AML-193 (cell line): Measurements from ENCODE around the gene RGS11.
"Not testable (repeated sequence)": the region's sequence is repeated elsewhere in the genome, so short reads cannot be mapped to it uniquely, and the experiment has no call there.

ENCODE experiments used
- DNase-seq, 2 experiments: peaks; one replicate each; lab custom pipeline; 2025; lab: John Stamatoyannopoulos, UW

RGS11 gene

GRCh38 chr16:280552-280951 is 4.8 kb upstream of the RGS11 start, which contains the start of gene ARHGDIG:
Gene ARHGDIG (plus strand): TSS chr16:280591. CDS start chr16:280681, 90 bp downstream.
- no peak for DNase-seq

- DNase-seq = no peak
Observed at GRCh38 chr16:280005-280460, 4.3 kb upstream of the RGS11 start.

GRCh38 chr16:279531-279930 is 3.8 kb upstream of the RGS11 start:
- no peak for DNase-seq

- DNase-seq = peak; percentile 8 to 18
Observed at GRCh38 chr16:278863-279366, 3.2 kb upstream of the RGS11 start.

GRCh38 chr16:276426-277077 is 808 bp upstream of the RGS11 start:
- no peak for DNase-seq

GRCh38 chr16:275041-275641 is 603 bp downstream of the RGS11 start:
- DNase-seq = no peak

- no peak for DNase-seq
Observed at GRCh38 chr16:273547-274421, 2.0 kb downstream of the RGS11 start.

GRCh38 chr16:272633-273546 is 2.9 kb downstream of the RGS11 start:
- no peak for DNase-seq

- DNase-seq = no peak
Observed at GRCh38 chr16:270381-271255, 5.1 kb downstream of the RGS11 start.

GRCh38 chr16:269061-269796 is 6.5 kb downstream of the RGS11 start:
- DNase-seq = no peak

GRCh38 chr16:268141-269053 is 7.3 kb downstream of the RGS11 start:
- no peak for DNase-seq

- not testable (repeated sequence) for DNase-seq
Observed at GRCh38 chr16:267562-267961, 8.2 kb downstream of the RGS11 start.

GRCh38 chr16:266258-267164 is 9.2 kb downstream of the RGS11 start:
- no peak for DNase-seq

GRCh38 chr16:265711-266110 is 10.0 kb downstream of the RGS11 start:
- no peak for DNase-seq

- no peak for DNase-seq
Observed at GRCh38 chr16:265002-265529, 10.7 kb downstream of the RGS11 start.

GRCh38 chr16:264440-264951 is 11.2 kb downstream of the RGS11 start:
- DNase-seq = no peak

GRCh38 chr16:263944-264343 is 11.8 kb downstream of the RGS11 start:
- DNase-seq = no peak
